Measurements from ENCODE around the gene PDE4D. TPM values are rescaled to one million over a fixed set of nuclear protein-coding genes. Genes with fewer than 3 reads are reported as not detected.

Gene PDE4D
- total RNA-seq, 1 experiment from 2014 or later, result 15.0 TPM

DNA sequence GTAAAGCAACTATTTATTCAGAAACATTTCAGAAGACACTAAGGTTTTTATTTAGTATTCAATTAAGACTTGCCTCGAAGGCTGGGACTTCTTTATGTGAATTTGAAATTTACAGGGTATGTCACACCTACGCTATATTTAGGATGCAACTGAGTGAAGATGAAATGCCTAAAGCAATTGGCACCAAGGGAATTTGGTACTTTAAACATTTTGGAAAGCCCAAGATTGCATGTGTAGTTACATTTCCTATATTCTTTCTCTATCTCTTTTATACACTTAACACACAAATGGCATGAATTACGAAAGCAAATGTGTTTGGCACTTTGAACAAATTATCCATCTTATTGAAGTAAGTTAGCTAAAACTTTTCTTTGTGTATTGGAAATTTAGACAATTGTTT, 633.3 kb downstream of the PDE4D start:
- DNase-seq (ENCODE audit: low spot score), result no peak

DNA sequence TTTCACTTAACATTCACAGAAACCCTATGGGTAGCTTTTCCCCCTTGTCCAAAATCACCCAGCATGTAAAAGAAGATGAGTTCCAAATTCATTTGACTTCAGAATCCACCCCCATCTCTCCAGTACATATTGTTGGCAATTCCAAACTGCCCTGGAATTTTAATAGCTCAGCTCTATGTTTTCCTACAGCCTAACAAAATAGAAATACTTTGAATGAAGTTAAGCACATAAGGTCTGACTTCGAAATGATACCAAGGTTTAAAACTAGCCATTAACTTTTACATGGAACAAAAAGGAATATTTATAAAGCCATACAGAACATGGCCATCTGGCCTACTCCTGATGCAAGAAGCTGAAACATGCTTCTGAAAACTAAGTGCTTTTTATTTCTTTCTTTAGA, 634.3 kb downstream of the PDE4D start:
- no peak for DNase-seq (ENCODE audit: low spot score)

DNA sequence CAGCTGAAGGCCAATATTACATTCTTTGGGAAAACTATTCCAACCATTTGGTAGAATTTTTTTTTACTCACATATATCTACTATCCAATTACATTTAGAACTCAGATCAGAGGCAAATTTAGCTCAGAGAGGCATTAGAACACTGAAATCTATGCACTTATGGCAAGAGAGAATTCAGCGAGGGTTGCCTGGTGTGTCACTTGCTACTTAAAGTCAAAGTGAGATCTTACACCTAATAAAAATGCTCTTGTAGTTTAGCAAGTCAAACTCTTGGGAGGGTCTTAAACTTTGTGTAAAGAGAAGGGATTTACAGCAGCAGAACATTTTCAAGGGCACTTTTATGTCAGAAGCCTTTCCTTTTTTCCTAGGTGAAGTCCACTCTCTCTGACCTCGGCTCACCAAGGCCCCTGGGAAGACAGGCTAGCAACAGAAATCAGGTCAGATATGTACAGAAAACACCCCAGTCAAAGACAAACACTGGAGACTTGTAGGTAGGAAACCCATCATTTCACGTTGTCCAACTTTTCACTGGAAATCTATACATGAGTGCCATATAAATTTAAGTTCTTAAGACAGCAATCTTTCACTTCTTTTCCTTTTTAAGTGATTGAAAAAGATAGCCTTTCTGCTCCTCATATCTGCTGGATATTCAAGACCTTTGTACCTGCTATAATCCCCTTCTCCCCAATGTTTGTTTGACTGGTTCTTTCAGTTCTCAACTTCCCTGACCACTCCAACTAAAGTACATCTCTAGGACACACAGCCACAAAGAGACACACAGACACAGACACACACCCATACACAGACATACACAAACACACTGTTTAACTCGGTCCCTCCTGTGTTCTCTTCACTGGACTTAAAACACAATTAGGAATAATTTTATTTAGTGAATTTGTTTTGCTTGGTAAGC, 635.8 kb downstream of the PDE4D start:
- peak; percentile 40 for DNase-seq (ENCODE audit: low spot score)

DNA sequence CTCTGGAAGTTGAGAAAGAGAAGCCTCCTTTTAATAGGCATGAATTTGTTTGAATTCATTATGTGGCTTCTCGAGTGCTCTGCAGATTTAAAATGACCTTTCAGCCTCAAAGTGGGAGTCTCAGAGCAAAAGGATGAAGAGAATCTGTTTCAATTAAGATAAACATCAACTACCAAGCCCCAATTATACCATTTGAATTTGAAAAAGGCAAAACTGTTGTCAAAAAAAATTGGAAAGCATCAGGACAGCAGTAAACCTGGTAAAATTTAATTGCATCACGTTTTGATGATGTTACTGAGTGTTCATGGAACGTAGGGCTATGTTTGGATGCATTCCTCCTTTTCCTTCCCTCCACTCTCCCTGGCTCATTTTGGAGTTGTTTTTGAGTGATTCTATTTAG, 637.2 kb downstream of the PDE4D start:
- DNase-seq (ENCODE audit: low spot score), result no peak

DNA sequence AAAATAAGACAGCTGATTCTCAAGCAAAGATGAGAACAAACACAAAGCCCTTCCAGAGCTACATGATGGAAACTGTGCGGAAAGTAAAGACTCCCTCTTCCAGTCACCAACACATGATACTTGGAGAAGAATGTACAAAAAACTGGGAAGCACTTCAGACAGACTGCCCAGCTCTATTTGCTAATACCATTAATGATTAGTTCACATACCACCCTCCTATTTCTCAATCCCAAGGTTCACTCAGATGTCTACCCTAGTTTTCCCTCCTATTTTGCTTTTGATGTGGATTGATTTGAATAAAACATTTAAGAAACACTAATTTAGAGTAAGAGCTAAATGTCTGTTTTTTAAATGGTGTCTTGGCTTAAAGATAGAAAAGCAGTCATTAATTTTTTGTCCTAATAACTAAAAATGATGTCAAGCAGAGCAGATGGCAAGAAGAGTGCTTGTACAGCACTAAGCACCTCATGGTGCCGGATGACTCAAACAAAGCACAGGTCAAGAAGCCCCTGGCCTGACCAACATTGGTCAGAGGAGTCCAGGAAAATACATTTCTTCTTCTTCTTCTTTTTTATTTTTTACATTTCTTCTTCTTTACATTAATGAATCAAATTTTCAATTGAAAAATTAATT, 639.4 kb downstream of the PDE4D start:
- DNase-seq (ENCODE audit: low spot score), result no peak

DNA sequence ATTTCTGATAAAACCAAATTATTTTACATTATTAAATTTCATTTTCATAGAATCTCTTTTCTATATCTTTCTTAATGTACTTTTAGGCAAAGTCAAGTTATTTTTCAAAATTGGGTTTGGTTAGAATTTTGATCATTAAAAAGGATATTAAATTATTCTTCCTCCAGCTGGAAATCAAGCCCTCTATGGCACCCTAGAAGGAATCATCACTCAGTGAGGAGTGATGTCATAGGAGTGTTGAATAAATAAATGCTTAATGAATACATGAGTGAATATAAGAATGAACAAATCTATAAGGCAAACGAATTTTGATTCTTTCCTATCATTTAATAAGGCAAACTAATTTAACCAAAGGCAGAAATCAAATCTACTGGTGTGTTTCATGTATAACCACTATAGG, 639.9 kb downstream of the PDE4D start:
- no peak for DNase-seq (ENCODE audit: low spot score)

DNA sequence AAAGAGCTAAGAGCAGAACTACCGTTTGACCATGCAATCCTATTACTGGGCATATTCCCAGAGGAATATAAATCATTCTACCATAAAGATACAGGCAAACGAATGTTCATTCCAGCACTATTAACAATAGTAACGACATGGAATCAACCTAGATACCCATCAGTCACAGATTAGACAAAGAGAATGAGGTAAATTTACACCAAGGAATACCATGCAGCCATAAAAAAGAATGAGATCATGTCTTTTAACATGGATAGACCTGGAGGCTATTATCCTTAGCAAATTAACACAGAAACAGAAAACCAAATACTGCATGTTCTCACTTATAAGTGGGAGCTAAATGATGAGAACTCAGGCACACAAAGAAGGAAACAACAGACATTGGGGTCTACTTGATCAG, 641.9 kb downstream of the PDE4D start:
- no peak for DNase-seq (ENCODE audit: low spot score)

DNA sequence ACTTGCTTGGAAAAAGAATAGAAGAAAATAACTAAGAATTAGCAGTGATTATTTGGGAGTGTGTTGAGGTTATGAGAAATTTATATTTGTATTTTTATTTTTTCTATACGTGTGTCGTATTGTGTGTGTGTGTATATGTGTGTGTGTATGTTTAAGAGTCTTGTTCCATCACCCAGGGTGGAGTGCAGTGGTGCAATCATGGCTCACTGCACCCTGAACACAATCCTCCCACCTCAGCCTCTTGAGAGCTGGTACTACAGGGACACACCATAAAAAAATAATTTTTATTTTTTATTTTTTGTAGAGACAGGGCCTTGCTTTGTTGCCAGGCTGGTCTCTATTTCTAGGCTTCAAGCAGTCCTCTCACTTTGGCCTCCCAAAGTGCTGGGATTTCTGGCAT, 643.8 kb downstream of the PDE4D start:
- no peak for DNase-seq (ENCODE audit: low spot score)

DNA sequence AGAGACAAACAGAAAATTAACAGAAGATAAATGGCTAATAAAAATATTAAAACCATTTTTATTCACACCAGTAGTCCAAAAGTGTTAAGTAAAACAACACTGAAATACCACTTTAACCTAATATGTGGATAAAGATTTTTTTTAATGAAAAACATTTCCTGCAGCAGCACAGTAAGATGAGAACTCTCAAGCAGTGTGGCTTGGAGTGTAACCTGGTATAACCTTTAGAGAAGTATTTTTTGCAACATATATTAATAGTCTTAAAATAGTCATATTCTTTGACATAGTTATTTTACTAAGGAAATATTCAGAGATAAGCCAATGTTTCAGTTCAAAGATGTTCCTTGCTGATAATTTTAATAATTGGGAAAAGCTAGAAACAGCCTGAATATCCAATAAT, 644.4 kb downstream of the PDE4D start:
- DNase-seq (ENCODE audit: low spot score), result no peak

DNA sequence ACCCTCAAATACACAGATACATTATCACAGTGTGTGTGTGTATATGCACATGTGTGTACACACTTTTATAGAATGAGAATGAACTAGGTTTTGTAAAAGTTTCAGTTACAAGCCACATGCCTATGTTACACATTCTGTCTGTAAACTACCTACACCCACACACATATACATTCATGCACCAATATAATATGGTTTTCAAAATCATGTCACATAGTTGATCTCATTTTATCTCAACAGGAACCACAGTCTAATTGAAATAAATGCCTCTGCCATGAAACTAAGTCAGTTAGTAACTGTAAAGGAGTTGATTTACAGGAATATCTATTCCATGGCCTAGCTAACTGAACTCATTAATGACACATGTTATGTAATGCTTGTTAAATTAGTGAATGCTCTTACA, 646.6 kb downstream of the PDE4D start:
- DNase-seq (ENCODE audit: low spot score), result no peak

DNA sequence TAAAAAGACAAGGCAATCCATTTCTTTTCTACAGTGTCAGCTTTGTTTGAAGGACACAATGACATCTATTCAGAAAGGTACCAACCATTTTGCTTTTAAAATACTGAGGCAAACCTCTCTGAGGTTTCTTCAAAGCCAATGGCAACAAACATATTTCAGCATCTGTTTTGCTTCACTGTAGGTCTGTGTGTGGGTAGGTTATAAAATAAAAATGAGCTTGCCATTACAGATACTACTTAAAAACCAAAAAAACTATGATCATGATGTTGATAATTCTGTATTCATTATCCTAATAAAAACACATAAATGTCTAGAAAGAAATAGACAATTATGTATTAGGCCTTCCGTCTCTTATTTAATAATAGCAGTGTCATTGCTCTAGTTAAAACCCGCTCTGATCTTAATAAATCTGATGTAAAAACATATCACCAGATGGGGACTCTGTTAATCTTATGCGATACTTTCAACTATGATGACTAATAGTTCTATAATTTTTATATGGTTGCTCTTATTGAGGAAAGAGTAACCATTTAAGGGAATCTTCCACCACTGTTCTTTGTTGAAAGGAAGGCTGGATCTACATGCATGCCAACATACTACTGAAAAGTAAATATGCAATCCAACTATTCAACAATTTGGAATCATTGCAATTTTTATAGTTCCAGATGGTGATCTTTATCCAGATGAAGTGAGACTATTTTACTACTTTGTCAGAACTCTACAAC, 647.2 kb downstream of the PDE4D start:
- DNase-seq (ENCODE audit: low spot score), result peak; percentile 81

DNA sequence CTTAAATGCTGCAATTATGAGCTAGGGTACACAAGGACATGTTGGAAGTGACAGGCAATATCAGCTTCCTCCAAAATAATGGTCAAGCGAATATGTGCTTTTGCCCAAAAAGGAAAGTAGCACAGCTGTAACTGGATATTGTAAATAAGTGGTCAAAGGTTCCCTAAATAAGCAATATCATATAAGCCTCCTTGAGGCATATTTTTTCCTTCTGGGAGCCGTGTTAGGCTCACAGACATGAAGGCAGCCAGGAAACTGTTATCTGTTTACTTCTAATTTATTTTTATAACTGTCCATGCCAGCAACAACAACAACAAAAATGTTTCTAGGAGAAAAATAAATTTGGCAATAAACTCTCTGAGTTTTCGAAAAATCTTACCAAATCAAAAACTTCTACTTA, 648.3 kb downstream of the PDE4D start:
- DNase-seq (ENCODE audit: low spot score), result no peak

DNA sequence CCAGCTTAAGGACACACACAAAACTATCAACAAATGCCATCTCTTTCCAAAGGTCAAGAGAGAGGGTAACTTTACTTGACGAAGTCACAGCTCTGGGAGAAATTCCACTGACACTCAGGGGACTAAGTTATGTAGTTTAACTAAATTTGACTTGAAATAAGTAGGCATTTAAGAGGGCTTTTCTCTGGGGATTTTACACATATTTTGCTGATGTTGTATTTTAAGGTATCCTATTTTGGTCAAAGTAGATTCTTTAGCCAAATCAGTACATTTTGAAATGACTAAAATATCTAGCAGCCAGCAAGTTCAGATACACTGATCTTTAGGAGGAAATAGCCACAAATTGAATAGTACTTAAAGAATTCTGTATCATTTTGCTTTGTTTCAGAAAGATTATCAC, 652.0 kb downstream of the PDE4D start:
- no peak for DNase-seq (ENCODE audit: low spot score)

DNA sequence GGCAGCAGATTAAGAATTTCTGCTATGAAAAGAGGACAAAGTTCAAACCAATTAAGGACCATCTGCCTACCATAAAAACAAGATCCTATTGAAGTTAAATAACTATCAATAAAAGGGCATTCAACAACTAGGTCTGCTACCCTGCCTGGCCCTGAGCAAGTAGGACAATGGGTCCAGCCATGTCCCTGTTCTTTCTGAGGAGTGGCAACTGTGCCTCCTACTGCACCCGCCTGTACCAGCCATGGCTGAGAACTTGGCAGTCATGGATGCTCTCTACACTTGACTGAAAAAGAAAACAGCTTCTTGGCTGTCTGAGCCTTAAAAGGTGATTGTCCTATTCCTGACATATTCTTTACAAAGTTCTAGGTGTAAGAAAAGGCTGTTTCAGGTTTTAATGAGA, 652.4 kb downstream of the PDE4D start:
- no peak for DNase-seq (ENCODE audit: low spot score)

DNA sequence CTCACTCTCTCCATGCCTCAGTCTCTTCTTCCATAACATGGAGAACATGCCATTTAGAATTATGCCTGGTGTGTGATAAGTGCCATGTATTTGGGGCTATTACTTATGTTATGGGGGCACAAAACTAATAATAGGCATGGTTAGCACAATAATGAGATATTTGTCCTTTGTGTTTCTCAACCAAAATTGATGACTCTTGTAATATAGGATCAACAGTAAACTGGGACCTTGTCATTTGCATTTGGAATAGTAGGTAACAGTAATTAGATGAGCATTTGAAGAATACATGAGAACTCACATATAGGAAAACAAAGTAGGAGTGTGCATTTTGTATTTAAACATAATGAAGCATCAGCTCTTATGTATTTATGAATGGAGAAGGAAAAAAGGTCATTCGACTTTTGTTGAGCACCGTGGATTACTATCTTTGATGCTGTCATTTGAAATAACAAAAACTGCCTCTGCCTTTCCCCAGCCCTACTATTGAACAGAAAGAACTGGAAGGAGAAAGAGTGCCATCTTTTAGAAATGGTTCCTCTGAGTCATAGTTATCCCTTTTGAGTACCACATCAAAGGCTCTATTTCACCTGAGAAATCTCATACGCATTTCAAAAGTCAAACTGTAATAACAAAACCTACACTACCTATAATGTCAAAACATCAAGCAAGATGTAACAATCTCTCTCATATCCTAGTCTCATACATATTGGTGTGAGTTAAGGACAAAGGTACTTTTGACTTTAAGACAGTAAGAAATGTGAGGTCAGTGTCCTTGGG, 655.2 kb downstream of the PDE4D start:
- no peak for DNase-seq (ENCODE audit: low spot score)

DNA sequence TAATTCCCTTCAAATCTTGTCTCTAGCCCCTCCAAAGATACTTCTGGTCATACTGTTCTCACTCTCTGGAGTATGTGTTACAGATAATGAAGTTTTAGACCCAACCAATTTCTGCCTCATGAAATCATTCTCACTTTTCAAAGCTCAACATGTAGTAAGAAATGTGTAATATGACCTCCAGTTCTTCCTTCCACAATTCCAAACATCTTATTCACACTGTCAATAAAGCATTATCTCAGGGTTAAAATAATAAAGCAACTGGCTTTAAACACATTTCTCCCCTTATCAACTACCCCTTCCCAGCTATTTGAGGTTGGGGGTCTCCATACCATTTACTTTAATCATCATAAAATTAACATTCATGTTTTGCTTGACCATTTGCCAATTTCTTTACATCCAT, 656.5 kb downstream of the PDE4D start:
- no peak for DNase-seq (ENCODE audit: low spot score)

DNA sequence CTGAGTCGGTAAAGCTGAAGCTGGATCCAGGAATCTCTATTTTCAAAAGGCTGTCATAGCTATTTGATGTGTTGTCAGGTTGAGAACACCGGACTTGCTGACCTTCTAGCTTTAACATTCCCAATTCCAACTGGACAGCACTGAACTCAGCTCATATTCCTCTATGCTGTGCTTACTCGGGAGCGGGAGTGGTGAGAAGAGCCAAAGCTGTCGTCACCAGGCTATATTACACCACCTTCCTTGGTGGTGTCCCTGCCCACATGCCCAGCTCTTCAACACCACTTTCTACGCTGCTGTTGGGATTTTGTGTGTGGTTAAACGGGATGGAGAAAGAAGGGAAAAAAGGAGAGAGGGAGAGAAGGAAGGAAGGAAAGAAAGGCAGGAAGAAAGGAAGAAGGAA, 657.1 kb downstream of the PDE4D start:
- DNase-seq (ENCODE audit: low spot score), result no peak

DNA sequence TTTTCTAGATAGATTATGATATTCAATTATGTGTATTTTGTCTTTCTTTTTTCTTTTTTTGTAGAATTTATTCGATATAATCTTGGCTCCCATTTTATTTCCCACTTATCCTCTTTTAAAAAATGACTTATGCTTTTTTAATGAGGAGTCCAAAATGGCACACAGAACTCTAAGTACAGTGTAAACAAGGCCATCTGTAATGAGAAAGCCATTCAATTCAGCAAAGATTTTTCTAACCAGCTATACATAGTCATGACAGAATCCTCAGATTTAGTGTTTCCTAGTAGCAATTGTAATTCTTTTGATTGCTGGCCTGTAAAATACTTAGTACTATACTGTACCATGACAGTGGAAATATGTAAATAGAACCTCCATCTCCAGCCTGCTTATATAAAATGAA, 659.3 kb downstream of the PDE4D start:
- DNase-seq (ENCODE audit: low spot score), result no peak

DNA sequence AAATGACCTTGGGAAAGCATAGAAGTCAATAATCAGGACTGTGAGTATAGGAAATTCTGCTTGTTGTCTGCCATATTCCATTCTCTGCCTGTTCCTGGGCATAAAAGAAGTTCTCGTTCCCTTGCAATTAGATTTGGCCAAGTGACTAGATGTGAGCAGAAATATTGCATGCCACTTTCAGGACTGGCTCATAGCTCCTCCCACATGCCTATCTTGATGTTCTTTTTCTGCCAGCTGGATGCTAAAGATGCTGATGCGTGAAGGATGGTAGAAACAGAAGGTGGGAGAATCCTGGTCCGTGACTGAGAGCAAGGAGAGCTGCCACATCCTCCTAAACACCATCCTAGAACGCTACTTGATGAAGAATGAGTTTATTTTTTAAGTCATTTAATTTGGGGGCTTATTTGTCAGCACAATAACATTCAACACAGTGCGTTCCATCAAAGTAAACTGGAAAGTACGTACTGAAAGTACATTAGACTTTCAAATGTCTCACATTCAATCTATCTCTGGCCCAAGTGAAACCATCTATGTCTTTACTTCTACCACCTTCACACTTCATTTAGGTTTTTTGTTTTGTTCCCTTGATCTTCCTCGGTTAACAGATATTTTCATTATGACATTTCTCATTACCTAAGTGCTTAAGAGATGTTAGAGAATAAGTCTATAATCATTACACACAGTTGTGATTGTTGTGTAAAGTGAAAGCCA, 662.1 kb downstream of the PDE4D start:
- no peak for DNase-seq (ENCODE audit: low spot score)

DNA sequence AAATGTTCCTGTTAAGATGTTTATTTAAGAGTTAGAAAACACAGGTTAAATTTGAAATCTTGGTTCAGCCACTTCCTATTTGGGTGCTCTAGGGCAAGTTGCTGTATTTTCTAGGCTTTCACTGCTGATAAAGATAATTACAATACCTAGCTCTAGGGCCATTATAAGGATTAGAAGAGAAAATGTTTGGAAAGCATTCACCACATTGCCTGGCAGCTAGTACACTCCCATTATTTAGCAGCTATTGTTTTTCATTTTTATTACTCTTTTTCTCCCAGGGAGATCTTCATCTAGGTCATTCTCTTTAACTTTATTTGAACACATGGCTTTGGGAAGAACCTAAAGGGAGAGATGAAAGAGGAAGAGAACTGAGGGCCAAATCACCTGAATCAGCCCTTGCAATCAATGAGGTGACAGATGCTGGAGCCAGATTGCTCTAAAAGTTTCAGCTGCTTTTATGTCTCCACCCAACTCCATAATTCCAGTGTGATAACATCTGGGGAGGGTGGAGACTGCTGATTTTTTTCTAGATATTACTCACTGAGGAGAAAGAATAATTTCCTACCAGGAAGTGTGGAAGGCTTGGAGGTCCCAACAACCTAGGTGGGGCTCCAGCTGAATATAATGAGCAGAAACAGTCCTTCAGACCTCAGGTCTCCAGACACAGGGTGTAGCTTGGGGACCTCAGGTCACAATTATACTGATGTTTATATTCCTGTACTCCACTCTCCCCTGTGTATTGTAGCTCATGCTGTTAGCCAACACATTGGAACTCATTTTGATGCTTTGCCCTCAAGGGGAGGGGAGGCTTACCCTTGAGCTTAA, 670.6 kb downstream of the PDE4D start:
- peak; percentile 75 for DNase-seq (ENCODE audit: low spot score)
